Neural progenitor cell (in vitro differentiated cells): ENCODE data around the gene UNC93B1.

Experiments used
- CTCF ChIP-seq: fragments of 200-600 bp; sonication (generic); IDR thresholded peaks from 2 replicates; pipeline ENCODE4 v1.5.1; 2017; ENCODE audit warnings: antibody characterized with exemption, mild to moderate bottlenecking
- EZH2 ChIP-seq: fragments of 200-600 bp; sonication (generic); IDR thresholded peaks from 2 replicates; pipeline ENCODE4 v1.6.1; 2017; ENCODE audit warnings: antibody characterized with exemption, mild to moderate bottlenecking, moderate library complexity

- TF ChIP-seq CTCF (no peak), EZH2 (no peak)
Measured at GRCh38 chr11:68040957-68041591, 37.2 kb upstream of the UNC93B1 start.
